IMR-90 (cell line): Measurements from ENCODE around the gene ATP1A4. TPM values are rescaled to one million over a fixed set of nuclear protein-coding genes. Genes with fewer than 3 reads are reported as not detected.

ENCODE experiments used
- ATAC-seq: fragments of 200-7000 bp; cut with Tn5 transposase; 2 replicates; pipeline ENCODE4 v1.9.1; 2020; ENCODE audit warnings: low read depth, mild to moderate bottlenecking, moderate library complexity
- BruUV-seq: library from RNA; stranded (reverse); fragments of 400-500 nt; replicated peaks from 2 replicates; lab custom pipeline; 2021; lab: Mats Ljungman, UMichigan
- CTCF ChIA-PET: fragments of 300-600 bp; formaldehyde crosslinking; extraction: SDS; loops from one replicate; lab custom pipeline; 2021; ENCODE audit warnings: antibody characterized with exemption; lab: Yijun Ruan, JAX
- POLR2A ChIA-PET: fragments of 300-600 bp; sonication (Branson Sonifier 250); formaldehyde crosslinking; loops from one replicate; lab custom pipeline; 2022; ENCODE audit warnings: antibody characterized with exemption; ENCODE audit not compliant: unreplicated experiment; lab: Charles Lee
- DNase-seq: peaks from one replicate; pipeline ENCODE4 v3.0.0; 2013
- H2AFZ ChIP-seq: replicated peaks from 2 replicates; pipeline ENCODE3; 2013; ENCODE audit warnings: low read length, mild to moderate bottlenecking; ENCODE audit not compliant: poor library complexity
- H2AK5ac ChIP-seq: 2 replicates; pipeline ENCODE4 v1.6.1; 2013; ENCODE audit warnings: low read depth, low read length, inconsistent platforms
- H2AK9ac ChIP-seq: replicated peaks from 2 replicates; pipeline ENCODE3; 2013; ENCODE audit warnings: mild to moderate bottlenecking, low read depth, low read length, moderate library complexity; ENCODE audit not compliant: poor library complexity
- H2BK120ac ChIP-seq: 2 replicates; pipeline ENCODE4 v1.6.1; 2013; ENCODE audit warnings: low read depth, low read length, inconsistent platforms
- H2BK15ac ChIP-seq: 3 replicates; pipeline ENCODE4 v1.6.1; 2013; ENCODE audit warnings: low read depth, low read length, inconsistent platforms
- H2BK20ac ChIP-seq: 2 replicates; pipeline ENCODE4 v1.6.1; 2013; ENCODE audit warnings: low read depth, mild to moderate bottlenecking, inconsistent platforms, low read length, moderate library complexity
- H2BK5ac ChIP-seq: 2 replicates; pipeline ENCODE4 v1.6.1; 2013; ENCODE audit warnings: mild to moderate bottlenecking, low read depth, low read length, inconsistent platforms; ENCODE audit not compliant: poor library complexity, severe bottlenecking
- H3K14ac ChIP-seq: replicated peaks from 2 replicates; pipeline ENCODE4 v1.6.1; 2013; ENCODE audit warnings: low read depth, low read length, inconsistent platforms
- H3K18ac ChIP-seq: 2 replicates; pipeline ENCODE4 v1.6.1; 2013; ENCODE audit warnings: low read depth, low read length, control low read depth
- H3K23ac ChIP-seq: 2 replicates; pipeline ENCODE4 v1.6.1; 2013; ENCODE audit warnings: low read depth, low read length, inconsistent platforms
- H3K27ac ChIP-seq: 2 replicates; pipeline ENCODE4 v1.5.1; 2013; ENCODE audit warnings: mild to moderate bottlenecking, control low read depth, low read length; ENCODE audit not compliant: insufficient read depth
- H3K27me3 ChIP-seq: 2 replicates; pipeline ENCODE4 v1.6.1; 2013; ENCODE audit warnings: low read length; ENCODE audit not compliant: control insufficient read depth, insufficient read depth
- H3K36me3 ChIP-seq: 2 replicates; pipeline ENCODE4 v1.6.1; 2013; ENCODE audit warnings: low read length, mixed read lengths; ENCODE audit not compliant: control insufficient read depth, insufficient read depth
- H3K4ac ChIP-seq: 2 replicates; pipeline ENCODE4 v1.6.1; 2013; ENCODE audit warnings: low read depth, low read length, inconsistent platforms
- H3K4me1 ChIP-seq: 2 replicates; pipeline ENCODE4 v1.6.1; 2013; ENCODE audit warnings: low read length, mixed read lengths; ENCODE audit not compliant: control insufficient read depth, insufficient read depth
- H3K4me2 ChIP-seq: 2 replicates; pipeline ENCODE4 v1.6.1; 2013; ENCODE audit warnings: low read depth, mild to moderate bottlenecking, control low read depth, low read length, moderate library complexity
- H3K4me3 ChIP-seq: 2 replicates; pipeline ENCODE4 v1.5.1; 2013; ENCODE audit warnings: low read depth, mild to moderate bottlenecking, control low read depth, low read length, moderate library complexity; ENCODE audit not compliant: insufficient read depth
- H3K56ac ChIP-seq: 2 replicates; pipeline ENCODE4 v1.6.1; 2013; ENCODE audit warnings: low read length, inconsistent platforms; ENCODE audit not compliant: insufficient read depth; ENCODE audit errors: extremely low read depth
- H3K79me1 ChIP-seq, 2 experiments: 2 replicates each; pipeline ENCODE4 v1.6.1; 2013; ENCODE audit warnings: low read length in 2 of 2, inconsistent platforms in 1 of 2, low read depth in 1 of 2
- H3K9ac ChIP-seq: 2 replicates; pipeline ENCODE4 v1.6.1; 2013; ENCODE audit warnings: low read depth, low read length, control low read depth
- H3K9me1 ChIP-seq: 2 replicates; pipeline ENCODE4 v1.6.1; 2013; ENCODE audit warnings: low read length, inconsistent platforms; ENCODE audit not compliant: insufficient read depth
- H3K9me3 ChIP-seq: 2 replicates; pipeline ENCODE4 v1.6.1; 2013; ENCODE audit warnings: low read length; ENCODE audit not compliant: control insufficient read depth, insufficient read depth
- H4K20me1 ChIP-seq: 2 replicates; pipeline ENCODE4 v1.6.1; 2013; ENCODE audit warnings: low read length, inconsistent platforms; ENCODE audit not compliant: insufficient read depth
- H4K5ac ChIP-seq: 2 replicates; pipeline ENCODE4 v1.6.1; 2013; ENCODE audit warnings: mild to moderate bottlenecking, low read depth, low read length, control low read depth
- H4K8ac ChIP-seq, 2 experiments: 2 replicates each; pipeline ENCODE4 v1.6.1; 2013; ENCODE audit warnings: low read depth in 2 of 2, low read length in 2 of 2, control low read depth in 1 of 2, inconsistent platforms in 1 of 2
- H4K91ac ChIP-seq: 2 replicates; pipeline ENCODE4 v1.6.1; 2013; ENCODE audit warnings: low read depth, low read length, inconsistent platforms; ENCODE audit not compliant: insufficient read depth
- BHLHE40 ChIP-seq: fragments of 150-350 bp; IDR thresholded peaks from 2 replicates; pipeline ENCODE4 v1.6.1; 2016; ENCODE audit warnings: mild to moderate bottlenecking, low read depth, low read length
- FOS ChIP-seq: fragments of 150-350 bp; IDR thresholded peaks from 2 replicates; pipeline ENCODE4 v1.6.1; 2016; ENCODE audit warnings: low read depth, low read length
- MAZ ChIP-seq: IDR thresholded peaks from 2 replicates; pipeline ENCODE4 v1.6.1; 2012; ENCODE audit warnings: low read depth, mild to moderate bottlenecking, low read length, improper control_type of control experiment, moderate library complexity, borderline replicate concordance
- NFE2L2 ChIP-seq: fragments of 150-350 bp; IDR thresholded peaks from 2 replicates; pipeline ENCODE4 v1.6.1; 2016; ENCODE audit warnings: low read depth, mild to moderate bottlenecking, low read length
- RCOR1 ChIP-seq: IDR thresholded peaks from 2 replicates; pipeline ENCODE4 v1.6.1; 2012; ENCODE audit warnings: mild to moderate bottlenecking, low read length, improper control_type of control experiment; ENCODE audit not compliant: insufficient replicate concordance
- RFX5 ChIP-seq: IDR thresholded peaks from 2 replicates; pipeline ENCODE4 v1.8.0; 2012; ENCODE audit warnings: low read depth, mild to moderate bottlenecking, low read length, moderate library complexity
- WGBS, 2 experiments: methylation state at CpG; one replicate each; pipeline versions ENCODE4 v1.1.5 to v1.1.7; 2013; ENCODE audit warnings: missing lambda C conversion rate in 2 of 2; ENCODE audit not compliant: insufficient read length in 1 of 2; ENCODE audit errors: extremely low coverage in 2 of 2; 5-methylcytosine and 5-hydroxymethylcytosine counted together
- dilution Hi-C: fragments of 300-500 bp; cut with HindIII; formaldehyde crosslinking; loops from one replicate; pipeline ENCODE4 v1.14.3; 2018; ENCODE audit warnings: low sequenced_read_pairs; ENCODE audit not compliant: unreplicated experiment
- in situ Hi-C: fragments of 300-500 bp; cut with MboI; formaldehyde crosslinking; loops from 3 replicates; pipeline ENCODE4 v1.14.3; 2019; ENCODE audit warnings: low sequenced_read_pairs, inconsistent platforms, mixed read lengths
- intact Hi-C: fragments of 100-400 bp; cut with micrococcal nuclease; formaldehyde crosslinking; loops from 2 replicates; pipeline ENCODE4 v1.10.0; 2022
- polyA plus RNA-seq, 3 experiments: library from polyadenylated mRNA; depleted of rRNA; stranded (reverse); fragments of >200 nt; gene quantifications; 2 replicates each; pipeline ENCODE4 v1.2.3, GENCODE V29; 2012; ENCODE audit warnings: low replicate concordance in 1 of 3
- total RNA-seq: library from RNA; depleted of rRNA; stranded (reverse); fragments of >200 nt; gene quantifications from 2 replicates; pipeline ENCODE4 v1.2.3, GENCODE V29; 2012

Gene ATP1A4
- total and polyA plus RNA-seq, 2 of the 4 experiments (the other 2 are of a cell fraction), result not detected

- Histone ChIP-seq H3K14ac (no peak overlapping the region), H3K4me1 (no peaks in the 10 kb centered on the region), H2BK20ac (no peak overlapping the region), H4K5ac (no peak overlapping the region), H2BK15ac (no peak overlapping the region), H3K18ac (no peak overlapping the region), H3K9me3 (no peaks in the 10 kb centered on the region), H3K79me1 (no peaks in the 10 kb centered on the region), H2AK5ac (no peak overlapping the region), H3K9me1 (no peaks in the 10 kb centered on the region), H3K9ac (no peak overlapping the region), H4K8ac (no peak overlapping the region), H2AFZ (no peak overlapping the region), H3K56ac (no peak overlapping the region), H3K36me3 (no peaks in the 10 kb centered on the region), H2BK5ac (no peak overlapping the region), H2BK120ac (no peak overlapping the region), H2AK9ac (no peak overlapping the region), H4K20me1 (no peaks in the 10 kb centered on the region), H3K23ac (no peak overlapping the region), H3K27me3 (peaks cover 35% of the 10 kb centered on the region), H3K4me3 (no peak overlapping the region), H3K27ac (no peak overlapping the region), H3K4ac (no peak overlapping the region), H3K4me2 (no peak overlapping the region), H4K91ac (no peak overlapping the region)
- POLR2A ChIA-PET, result no interaction called here
- dilution Hi-C loops (no loop called here), in situ Hi-C loops (no loop called here), intact Hi-C loops (no loop called here)
- CTCF ChIA-PET, result interaction anchor here (0.6 kb wide), 1 partner anchor 53 kb away, joined by 3 read pairs; no protein-coding TSS in a partner anchor
- TF ChIP-seq RCOR1 (no peak), NFE2L2 (no peak), RFX5 (no peak), FOS (no peak), BHLHE40 (no peak), MAZ (no peak)
- 60% methylated on average over 1 of the region's 5 CpGs; no CpG with 5 or more reads in 1 of the 2 experiments for WGBS, 2 experiments
- no peak for ATAC-seq
- BruUV-seq, result no TSS peak
- DNase-seq, result no peak
These were observed 5.0 kb downstream of the ATP1A4 start for GRCh38 chr1:160156361-160156760.
